PC-3 (cell line): ENCODE measurements around the gene FGGY. TPM values are rescaled to one million over a fixed set of nuclear protein-coding genes. Genes with fewer than 3 reads are reported as not detected.

ENCODE experiments used
- ATAC-seq: fragments of 200-7000 bp; cut with Tn5 transposase; 2 replicates; pipeline ENCODE4 v1.9.1; 2020; ENCODE audit warnings: mild to moderate bottlenecking, moderate library complexity
- BruUV-seq: library from RNA; stranded (reverse); fragments of 400-500 nt; replicated peaks from 2 replicates; lab custom pipeline; 2021; lab: Mats Ljungman, UMichigan
- CTCF ChIA-PET: fragments of 300-600 bp; sonication (Branson Sonifier 250); formaldehyde crosslinking; loops from one replicate; lab custom pipeline; 2022; ENCODE audit warnings: antibody characterized with exemption; lab: Charles Lee
- POLR2A ChIA-PET: fragments of 300-600 bp; sonication (Branson Sonifier 250); formaldehyde crosslinking; loops from one replicate; lab custom pipeline; 2022; ENCODE audit warnings: antibody characterized with exemption; ENCODE audit not compliant: unreplicated experiment; lab: Charles Lee
- DNase-seq: peaks from one replicate; pipeline ENCODE4 v3.0.0-alpha.2; 2015
- H2AFZ ChIP-seq: fragments of 300-600 bp; sonication (generic); 2 replicates; pipeline ENCODE4 v1.6.0; 2016; ENCODE audit warnings: antibody characterized with exemption, low read length
- H3F3A ChIP-seq: fragments of 300-600 bp; sonication (generic); one replicate; pipeline ENCODE4 v1.6.0; 2017; ENCODE audit warnings: antibody characterized with exemption, low read length, control low read depth, mild to moderate bottlenecking; ENCODE audit not compliant: unreplicated experiment
- H3K27ac ChIP-seq: fragments of 300-600 bp; sonication (generic); 2 replicates; pipeline ENCODE4 v1.5.1; 2016; ENCODE audit warnings: mild to moderate bottlenecking, low read length
- H3K27me3 ChIP-seq: fragments of 300-600 bp; sonication (generic); 2 replicates; pipeline ENCODE4 v1.6.1; 2016; ENCODE audit warnings: low read length, mixed read lengths
- H3K36me3 ChIP-seq: fragments of 300-600 bp; sonication (generic); 2 replicates; pipeline ENCODE4 v1.6.1; 2016; ENCODE audit warnings: low read depth, mixed run types, low read length, mixed read lengths
- H3K4me1 ChIP-seq: fragments of 300-600 bp; sonication (generic); 2 replicates; pipeline ENCODE4 v1.5.1; 2016; ENCODE audit warnings: low read length; ENCODE audit not compliant: insufficient read depth
- H3K4me2 ChIP-seq: fragments of 300-600 bp; sonication (generic); 2 replicates; pipeline ENCODE4 v1.6.0; 2016; ENCODE audit warnings: low read length
- H3K4me3 ChIP-seq: fragments of 300-600 bp; sonication (generic); 2 replicates; pipeline ENCODE4 v1.5.1; 2016; ENCODE audit warnings: mild to moderate bottlenecking, low read length, mixed read lengths
- H3K79me2 ChIP-seq: fragments of 300-600 bp; sonication (generic); 2 replicates; pipeline ENCODE4 v1.6.1; 2017; ENCODE audit warnings: low read length, mixed read lengths
- H3K9ac ChIP-seq: fragments of 300-600 bp; sonication (generic); 2 replicates; pipeline ENCODE4 v1.6.0; 2016; ENCODE audit warnings: mild to moderate bottlenecking, low read length
- H3K9me2 ChIP-seq: fragments of 300-600 bp; sonication (generic); replicated peaks from 2 replicates; pipeline ENCODE4 v1.6.1; 2016; ENCODE audit warnings: mixed run types, low read length, mixed read lengths
- H3K9me3 ChIP-seq: fragments of 300-600 bp; sonication (generic); 2 replicates; pipeline ENCODE4 v1.6.1; 2016; ENCODE audit warnings: low read length, mixed read lengths
- H4K20me1 ChIP-seq: fragments of 300-600 bp; sonication (generic); 2 replicates; pipeline ENCODE4 v1.6.1; 2016; ENCODE audit warnings: low read length, mixed read lengths
- CTCF ChIP-seq: fragments of 300-600 bp; sonication (generic); conservative IDR thresholded peaks from 2 replicates; pipeline ENCODE4 v1.5.1; 2017; ENCODE audit warnings: antibody characterized with exemption, low read depth, mild to moderate bottlenecking, low read length
- EZH2 ChIP-seq: fragments of 300-600 bp; sonication (generic); IDR thresholded peaks from one replicate; pipeline ENCODE4 v1.6.1; 2017; ENCODE audit warnings: antibody characterized with exemption, mild to moderate bottlenecking, low read length; ENCODE audit not compliant: unreplicated experiment
- EZH2phosphoT487 ChIP-seq: fragments of 300-600 bp; sonication (generic); IDR thresholded peaks from 2 replicates; pipeline ENCODE4 v1.6.1; 2018; ENCODE audit warnings: mild to moderate bottlenecking, antibody characterized with exemption, low read length, borderline replicate concordance
- intact Hi-C: fragments of 100-400 bp; cut with micrococcal nuclease; formaldehyde crosslinking; loops from 2 replicates; pipeline ENCODE4 v1.9.0; 2023
- total RNA-seq: library from RNA; depleted of rRNA; stranded (reverse); fragments of >200 nt; gene quantifications from 2 replicates; pipeline ENCODE4 v1.2.3, GENCODE V29; 2014

FGGY gene
- total RNA-seq, 1 experiment from 2014 or later = 7.4 TPM

DNA sequence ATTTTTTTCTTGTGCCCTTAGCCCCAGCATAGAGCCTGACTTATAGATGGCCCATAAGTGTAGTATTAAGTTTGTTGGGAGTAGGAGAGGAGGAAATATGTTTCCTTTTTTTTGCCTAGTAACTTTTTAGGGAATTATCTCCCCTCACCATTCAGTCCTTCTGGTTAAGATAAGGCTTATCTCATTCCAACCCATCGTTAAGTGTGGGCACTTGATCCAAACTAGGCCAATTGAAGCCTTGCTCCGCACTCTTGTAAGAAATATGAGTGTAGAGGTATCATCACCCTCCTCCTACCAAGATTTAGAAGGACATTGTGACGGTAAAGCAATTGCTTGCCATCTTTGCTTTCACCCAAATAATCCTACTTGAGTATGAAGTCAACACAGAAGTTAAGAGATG lies 8.8 kb upstream of the FGGY start:
- CTCF ChIA-PET = no interaction called here

GRCh38 chr1:59289570-59289969 lies 7.3 kb upstream of the FGGY start:
- no peak overlapping the region for H3K27ac ChIP-seq
- H3K79me2 ChIP-seq = no peaks in the 10 kb centered on the region
- no peaks in the 10 kb centered on the region for H4K20me1 ChIP-seq
- no peak overlapping the region for H3K4me3 ChIP-seq
- no peaks in the 10 kb centered on the region for H3K9me2 ChIP-seq
- H3K27me3 ChIP-seq = no peaks in the 10 kb centered on the region
- no peaks in the 10 kb centered on the region for H3K9me3 ChIP-seq
- no peaks in the 10 kb centered on the region for H3K36me3 ChIP-seq
- intact Hi-C loops = loop anchor here (10.0 kb wide), 1 partner anchor 215 kb away; no protein-coding TSS in a partner anchor
- BruUV-seq = no TSS peak
- H3K4me2 ChIP-seq = no peak overlapping the region
- ChIA-PET POLR2A (no interaction called here), CTCF (interaction anchor here (0.6 kb wide), 1 partner anchor 400 kb away, joined by 3 read pairs; no protein-coding TSS in a partner anchor)
- TF ChIP-seq EZH2 (no peak), CTCF (no peak), EZH2phosphoT487 (no peak)
- H2AFZ ChIP-seq = no peak overlapping the region
- no peaks in the 10 kb centered on the region for H3F3A ChIP-seq
- DNase-seq (no peak), ATAC-seq (no peak)
- no peaks in the 10 kb centered on the region for H3K4me1 ChIP-seq
- no peak overlapping the region for H3K9ac ChIP-seq

More for the DNA sequence above, 8.8 kb upstream of the FGGY start:
- no TSS peak for BruUV-seq
- Histone ChIP-seq H3K4me1 (no peaks in the 10 kb centered on the region), H3F3A (no peaks in the 10 kb centered on the region), H4K20me1 (no peaks in the 10 kb centered on the region), H3K4me2 (no peak overlapping the region), H3K9me3 (no peaks in the 10 kb centered on the region), H3K27ac (no peak overlapping the region), H3K27me3 (no peaks in the 10 kb centered on the region), H3K79me2 (no peaks in the 10 kb centered on the region), H3K9ac (no peak overlapping the region), H3K4me3 (no peak overlapping the region), H3K36me3 (no peaks in the 10 kb centered on the region), H2AFZ (no peak overlapping the region), H3K9me2 (no peaks in the 10 kb centered on the region)
- DNase-seq (no peak), ATAC-seq (no peak)
- intact Hi-C loops = loop anchor here (10.0 kb wide), 1 partner anchor 213 kb away; no protein-coding TSS in a partner anchor
- POLR2A ChIA-PET = no interaction called here
- TF ChIP-seq CTCF (no peak), EZH2phosphoT487 (no peak), EZH2 (no peak)

DNA sequence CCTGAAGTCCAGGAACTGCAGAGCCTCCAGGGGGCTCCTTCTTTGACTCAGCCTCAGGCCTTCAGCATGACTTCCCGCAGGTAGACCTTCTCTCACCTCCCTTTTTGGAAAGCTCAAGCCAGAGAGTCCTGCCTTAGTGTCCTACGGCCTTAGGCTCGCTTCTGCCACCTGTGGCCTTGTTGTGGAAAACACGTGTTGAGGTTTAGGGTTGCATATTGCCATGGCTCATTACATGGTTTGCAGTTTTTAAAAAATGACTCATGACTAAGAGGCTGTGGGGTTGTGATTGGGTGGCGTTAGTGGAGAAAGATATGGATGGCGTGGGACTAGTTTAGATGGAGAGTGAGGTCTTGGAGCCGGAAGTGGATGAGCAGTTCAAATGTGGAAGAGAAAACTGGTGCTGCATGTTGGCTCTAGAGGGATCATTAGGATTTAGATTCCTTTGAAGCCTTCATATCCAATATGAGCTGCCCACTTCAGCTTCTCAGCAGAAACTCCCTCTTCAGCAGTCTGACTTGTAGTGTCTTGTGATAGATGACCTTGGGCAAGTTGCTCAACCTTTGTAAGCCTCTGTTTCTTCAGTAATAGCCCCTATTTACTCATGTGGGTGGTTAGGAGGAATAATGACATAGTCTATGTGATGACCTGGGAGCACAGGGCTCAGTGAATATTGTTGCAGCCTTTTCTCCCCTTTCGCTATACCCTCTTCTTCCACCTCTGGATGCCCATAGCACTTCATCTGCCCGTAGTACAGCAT lies 6.5 kb upstream of the FGGY start:
- CTCF ChIA-PET = interaction anchor here (0.6 kb wide), 1 partner anchor 400 kb away, joined by 3 read pairs; no protein-coding TSS in a partner anchor
- H4K20me1 ChIP-seq = no peaks in the 10 kb centered on the region
- TF ChIP-seq CTCF (peak; percentile 75), EZH2 (no peak)
- POLR2A ChIA-PET = no interaction called here
- ATAC-seq (peak; percentile 93), DNase-seq (peak; percentile 81)
- H3K27ac ChIP-seq = no peak overlapping the region
- peaks cover 5% of the 10 kb centered on the region for H3K4me1 ChIP-seq
- no peaks in the 10 kb centered on the region for H3K36me3 ChIP-seq
- intact Hi-C loops = no loop called here
- H3K9ac ChIP-seq = no peak overlapping the region
- no peaks in the 10 kb centered on the region for H3F3A ChIP-seq
- H3K27me3 ChIP-seq = no peaks in the 10 kb centered on the region
- H3K79me2 ChIP-seq = no peaks in the 10 kb centered on the region
- H3K9me3 ChIP-seq = no peaks in the 10 kb centered on the region
- no peak overlapping the region for H3K4me2 ChIP-seq
- peak overlapping the region; percentile 16; the same call in 1 of the 2 replicates for H2AFZ ChIP-seq
- no peaks in the 10 kb centered on the region for H3K9me2 ChIP-seq
- no peak overlapping the region for H3K4me3 ChIP-seq
- no TSS peak for BruUV-seq
